OCI-M2 (cell line): ENCODE measurements around the gene ATP2A1.
"Not testable (repeated sequence)": the region's sequence is repeated elsewhere in the genome, so short reads cannot be mapped to it uniquely, and the experiment has no call there.

Experiments
- DNase-seq: peaks from one replicate; lab custom pipeline; 2025; ENCODE audit not compliant: unreplicated experiment; lab: John Stamatoyannopoulos, UW

Gene ATP2A1

GRCh38 chr16:28905229-28905754, 27.0 kb downstream of the ATP2A1 start:
- no peak for DNase-seq

GRCh38 chr16:28905800-28906372, 27.6 kb downstream of the ATP2A1 start:
- DNase-seq = no peak

- no peak for DNase-seq
Observed at GRCh38 chr16:28910086-28911031, 32.1 kb downstream of the ATP2A1 start.

- no peak for DNase-seq
Observed at GRCh38 chr16:28912558-28912957, 34.3 kb downstream of the ATP2A1 start.

GRCh38 chr16:28913946-28914724, 35.8 kb downstream of the ATP2A1 start:
- no peak for DNase-seq

GRCh38 chr16:28915181-28915580, 36.9 kb downstream of the ATP2A1 start:
- DNase-seq = no peak

- no peak for DNase-seq
Observed at GRCh38 chr16:28917095-28917494, 38.8 kb downstream of the ATP2A1 start.

GRCh38 chr16:28918698-28919097, 40.4 kb downstream of the ATP2A1 start:
- no peak for DNase-seq

GRCh38 chr16:28923231-28923587, 44.9 kb downstream of the ATP2A1 start:
- DNase-seq = no peak

- no peak for DNase-seq
Observed at GRCh38 chr16:28923652-28924398, 45.5 kb downstream of the ATP2A1 start.

GRCh38 chr16:28924399-28924761, 46.1 kb downstream of the ATP2A1 start:
- DNase-seq = no peak

GRCh38 chr16:28924762-28925385, 46.6 kb downstream of the ATP2A1 start, which contains the start of gene RABEP2:
RABEP2 (minus strand) TSS chr16:28925238; CDS start chr16:28925163, 75 bp downstream.
- DNase-seq = no peak

GRCh38 chr16:28925386-28926228, 47.3 kb downstream of the ATP2A1 start:
- peak; percentile 47 for DNase-seq

GRCh38 chr16:28926284-28926683, 48.0 kb downstream of the ATP2A1 start:
- DNase-seq = not testable (repeated sequence)

GRCh38 chr16:28927815-28928214, 49.5 kb downstream of the ATP2A1 start:
- DNase-seq = no peak

GRCh38 chr16:28930203-28930602, 51.9 kb downstream of the ATP2A1 start:
- DNase-seq = no peak

- no peak for DNase-seq
Observed at GRCh38 chr16:28930652-28931051, 52.4 kb downstream of the ATP2A1 start.

- no peak for DNase-seq
Observed at GRCh38 chr16:28931801-28932225, 53.5 kb downstream of the ATP2A1 start, which contains the start of gene CD19. CD19 (plus strand) TSS chr16:28931971; CDS start chr16:28932001, 30 bp downstream.
